ENCODE measurements around the gene ATXN10. TPM values are rescaled to one million over a fixed set of nuclear protein-coding genes. Genes with fewer than 3 reads are reported as not detected.

ATXN10 gene
- total RNA-seq, 2 donors from 2014 or later, result 55.8 to 89.1 TPM

GRCh38 chr22:45880091-45880715 lies 208.6 kb downstream of the ATXN10 start:
- H3K9me3 Mint-ChIP-seq, result no peaks in the 10 kb centered on the region
- H3K4me3 Mint-ChIP-seq, result no peak overlapping the region
- ATAC-seq (replicated peaks), result no peak
- peaks cover 17% of the 10 kb centered on the region for H3K27me3 Mint-ChIP-seq
- H3K4me1 Mint-ChIP-seq, result no peaks in the 10 kb centered on the region
- H3K36me3 Mint-ChIP-seq (ENCODE audit: low read depth), result no peaks in the 10 kb centered on the region
- H3K27ac Mint-ChIP-seq, result no peak overlapping the region

DNA sequence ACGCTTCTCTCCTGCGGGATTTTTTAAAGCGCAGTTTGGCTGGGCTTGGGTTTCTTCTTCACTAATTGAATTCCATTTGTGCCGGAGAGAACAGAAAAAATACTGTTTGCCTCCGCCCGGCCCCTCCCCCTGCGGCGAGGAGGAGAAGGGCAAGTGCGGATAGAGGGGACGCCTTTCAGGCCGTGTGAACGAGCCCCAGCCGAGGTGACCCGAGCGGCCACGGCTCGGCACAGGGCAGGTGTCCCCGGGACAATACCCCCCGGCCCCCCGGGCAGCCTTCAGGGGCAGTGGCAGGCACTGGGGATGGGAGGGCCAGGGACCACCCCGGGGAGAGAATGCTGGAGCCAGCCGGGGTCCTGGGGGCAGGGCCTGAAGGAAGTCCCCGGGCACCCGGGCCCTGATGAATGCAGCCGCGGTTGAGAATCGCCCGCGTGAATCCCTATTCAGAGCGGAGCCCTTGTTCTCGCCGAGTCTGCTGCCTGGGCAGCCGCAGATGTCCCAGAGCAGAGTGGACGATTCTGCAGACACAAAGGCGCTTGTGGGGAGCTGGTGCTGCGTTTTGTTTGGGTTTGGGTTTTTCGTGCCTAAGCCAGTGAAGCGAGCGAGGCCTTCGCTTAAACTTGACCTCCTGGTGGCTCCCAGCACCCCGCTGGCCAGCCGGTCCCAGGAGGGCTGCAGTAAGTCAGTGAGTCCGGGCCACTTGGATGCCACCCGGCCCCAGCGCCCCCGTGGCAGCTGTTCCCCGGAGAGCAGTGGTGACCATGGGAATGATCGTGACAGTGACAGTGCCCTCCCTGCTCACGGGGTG lies 209.3 kb downstream of the ATXN10 start:
- Mint-ChIP-seq H3K4me1 (no peaks in the 10 kb centered on the region), H3K27me3 (peaks cover 17% of the 10 kb centered on the region), H3K27ac (no peak overlapping the region), H3K4me3 (no peak overlapping the region), H3K9me3 (no peaks in the 10 kb centered on the region), H3K36me3 (ENCODE audit: low read depth) (no peaks in the 10 kb centered on the region)
- ATAC-seq (replicated peaks), result no peak

DNA sequence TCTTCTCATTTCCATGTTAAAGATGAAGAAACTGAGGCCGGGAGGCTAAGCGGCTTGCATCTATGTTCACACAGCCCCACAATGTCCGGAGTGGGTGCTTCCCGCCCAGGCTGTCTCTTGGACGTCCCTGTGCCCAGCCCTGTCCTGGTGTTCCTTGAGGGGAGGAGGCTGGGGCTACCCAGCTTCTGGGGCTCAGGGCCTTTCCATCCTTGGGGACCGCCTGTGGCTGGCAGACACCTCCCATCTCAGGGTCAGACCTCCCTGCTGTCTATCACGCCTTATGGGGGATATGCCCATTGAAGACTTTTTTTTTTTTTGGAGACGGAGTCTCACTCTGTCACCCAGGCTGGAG lies 209.9 kb downstream of the ATXN10 start:
- Mint-ChIP-seq H3K4me1 (no peaks in the 10 kb centered on the region), H3K27ac (no peak overlapping the region), H3K4me3 (no peak overlapping the region), H3K36me3 (ENCODE audit: low read depth) (no peaks in the 10 kb centered on the region), H3K9me3 (no peaks in the 10 kb centered on the region), H3K27me3 (peaks cover 18% of the 10 kb centered on the region)
- no peak for ATAC-seq (replicated peaks)

GRCh38 chr22:45882881-45883810 lies 211.5 kb downstream of the ATXN10 start:
- H3K4me3 Mint-ChIP-seq, result no peak overlapping the region
- peaks cover 18% of the 10 kb centered on the region for H3K27me3 Mint-ChIP-seq
- H3K9me3 Mint-ChIP-seq, result no peaks in the 10 kb centered on the region
- H3K27ac Mint-ChIP-seq, result no peak overlapping the region
- H3K36me3 Mint-ChIP-seq (ENCODE audit: low read depth), result no peaks in the 10 kb centered on the region
- ATAC-seq (replicated peaks), result no peak
- no peaks in the 10 kb centered on the region for H3K4me1 Mint-ChIP-seq

- Mint-ChIP-seq H3K9me3 (no peaks in the 10 kb centered on the region), H3K27me3 (peaks cover 13% of the 10 kb centered on the region), H3K27ac (no peak overlapping the region), H3K36me3 (ENCODE audit: low read depth) (no peaks in the 10 kb centered on the region), H3K4me3 (no peak overlapping the region), H3K4me1 (no peaks in the 10 kb centered on the region)
- ATAC-seq (replicated peaks), result no peak
These were observed 212.2 kb downstream of the ATXN10 start for GRCh38 chr22:45883811-45884170.

DNA sequence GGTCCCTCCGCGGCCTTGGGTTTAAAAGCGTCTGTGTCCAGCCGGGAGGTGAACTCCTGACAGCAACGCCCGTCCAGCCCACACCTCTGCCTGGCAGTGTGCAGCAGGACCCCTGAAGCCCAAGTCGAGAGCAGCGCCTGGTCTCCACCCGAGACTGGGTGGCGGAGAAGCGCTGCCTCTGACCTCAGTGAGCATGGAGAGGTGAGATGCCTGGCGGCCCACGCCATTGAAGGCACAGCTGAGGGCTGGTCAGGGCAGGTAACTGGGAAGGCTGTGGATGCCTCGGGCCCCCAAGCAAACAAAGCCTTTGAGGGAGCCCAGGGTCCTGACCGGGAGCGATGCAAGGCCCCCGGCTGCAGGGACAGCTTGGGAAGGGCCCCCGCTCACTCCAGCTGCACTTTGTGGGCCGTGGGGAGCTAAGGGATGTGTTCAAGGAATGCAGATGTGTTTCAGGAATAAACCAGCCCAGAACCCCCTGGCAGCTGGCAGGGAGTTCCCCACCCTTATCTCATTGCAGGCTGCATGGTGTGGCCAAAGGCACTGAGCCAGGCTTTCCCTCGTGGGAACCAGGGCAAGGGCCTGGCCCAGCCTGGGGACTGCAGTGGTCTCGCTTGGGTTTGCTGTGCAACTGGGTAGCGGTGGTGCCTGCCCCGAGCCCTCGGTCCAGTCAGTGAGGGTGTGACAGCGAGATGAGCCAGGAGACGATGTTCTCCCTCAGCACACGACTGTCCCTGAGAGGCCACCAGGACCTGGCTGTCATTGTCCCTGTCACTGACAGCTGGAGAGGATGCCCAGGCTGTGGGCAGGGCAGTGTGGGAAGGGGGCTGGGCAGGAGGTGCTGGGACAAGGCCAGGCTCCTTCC lies 212.8 kb downstream of the ATXN10 start:
- peaks cover 11% of the 10 kb centered on the region for H3K27me3 Mint-ChIP-seq
- no peaks in the 10 kb centered on the region for H3K4me1 Mint-ChIP-seq
- no peak overlapping the region for H3K27ac Mint-ChIP-seq
- H3K4me3 Mint-ChIP-seq, result no peak overlapping the region
- H3K36me3 Mint-ChIP-seq (ENCODE audit: low read depth), result no peaks in the 10 kb centered on the region
- no peak for ATAC-seq (replicated peaks)
- no peaks in the 10 kb centered on the region for H3K9me3 Mint-ChIP-seq

GRCh38 chr22:45885171-45885840 lies 213.7 kb downstream of the ATXN10 start:
- H3K9me3 Mint-ChIP-seq, result no peaks in the 10 kb centered on the region
- H3K4me1 Mint-ChIP-seq, result no peaks in the 10 kb centered on the region
- H3K27me3 Mint-ChIP-seq, result peaks cover 4% of the 10 kb centered on the region
- no peaks in the 10 kb centered on the region for H3K36me3 Mint-ChIP-seq (ENCODE audit: low read depth)
- ATAC-seq (replicated peaks), result no peak
- no peak overlapping the region for H3K4me3 Mint-ChIP-seq
- H3K27ac Mint-ChIP-seq, result no peak overlapping the region

GRCh38 chr22:45885941-45886395 lies 214.3 kb downstream of the ATXN10 start:
- no peak for ATAC-seq (replicated peaks)
- no peak overlapping the region for H3K27ac Mint-ChIP-seq
- peaks cover 4% of the 10 kb centered on the region for H3K27me3 Mint-ChIP-seq
- H3K36me3 Mint-ChIP-seq (ENCODE audit: low read depth), result no peaks in the 10 kb centered on the region
- H3K4me1 Mint-ChIP-seq, result no peaks in the 10 kb centered on the region
- H3K4me3 Mint-ChIP-seq, result no peak overlapping the region
- no peaks in the 10 kb centered on the region for H3K9me3 Mint-ChIP-seq

- no peaks in the 10 kb centered on the region for H3K4me1 Mint-ChIP-seq
- H3K9me3 Mint-ChIP-seq, result no peaks in the 10 kb centered on the region
- H3K36me3 Mint-ChIP-seq (ENCODE audit: low read depth), result no peaks in the 10 kb centered on the region
- ATAC-seq (replicated peaks), result no peak
- H3K4me3 Mint-ChIP-seq, result no peak overlapping the region
- peaks cover 4% of the 10 kb centered on the region for H3K27me3 Mint-ChIP-seq
- H3K27ac Mint-ChIP-seq, result no peak overlapping the region
These were observed 214.9 kb downstream of the ATXN10 start for GRCh38 chr22:45886540-45886939.

- no peaks in the 10 kb centered on the region for H3K36me3 Mint-ChIP-seq (ENCODE audit: low read depth)
- no peaks in the 10 kb centered on the region for H3K9me3 Mint-ChIP-seq
- peaks cover 4% of the 10 kb centered on the region for H3K27me3 Mint-ChIP-seq
- no peak overlapping the region for H3K4me3 Mint-ChIP-seq
- no peak for ATAC-seq (replicated peaks)
- H3K4me1 Mint-ChIP-seq, result no peaks in the 10 kb centered on the region
- no peak overlapping the region for H3K27ac Mint-ChIP-seq
These were observed 215.8 kb downstream of the ATXN10 start for GRCh38 chr22:45887202-45888131.

DNA sequence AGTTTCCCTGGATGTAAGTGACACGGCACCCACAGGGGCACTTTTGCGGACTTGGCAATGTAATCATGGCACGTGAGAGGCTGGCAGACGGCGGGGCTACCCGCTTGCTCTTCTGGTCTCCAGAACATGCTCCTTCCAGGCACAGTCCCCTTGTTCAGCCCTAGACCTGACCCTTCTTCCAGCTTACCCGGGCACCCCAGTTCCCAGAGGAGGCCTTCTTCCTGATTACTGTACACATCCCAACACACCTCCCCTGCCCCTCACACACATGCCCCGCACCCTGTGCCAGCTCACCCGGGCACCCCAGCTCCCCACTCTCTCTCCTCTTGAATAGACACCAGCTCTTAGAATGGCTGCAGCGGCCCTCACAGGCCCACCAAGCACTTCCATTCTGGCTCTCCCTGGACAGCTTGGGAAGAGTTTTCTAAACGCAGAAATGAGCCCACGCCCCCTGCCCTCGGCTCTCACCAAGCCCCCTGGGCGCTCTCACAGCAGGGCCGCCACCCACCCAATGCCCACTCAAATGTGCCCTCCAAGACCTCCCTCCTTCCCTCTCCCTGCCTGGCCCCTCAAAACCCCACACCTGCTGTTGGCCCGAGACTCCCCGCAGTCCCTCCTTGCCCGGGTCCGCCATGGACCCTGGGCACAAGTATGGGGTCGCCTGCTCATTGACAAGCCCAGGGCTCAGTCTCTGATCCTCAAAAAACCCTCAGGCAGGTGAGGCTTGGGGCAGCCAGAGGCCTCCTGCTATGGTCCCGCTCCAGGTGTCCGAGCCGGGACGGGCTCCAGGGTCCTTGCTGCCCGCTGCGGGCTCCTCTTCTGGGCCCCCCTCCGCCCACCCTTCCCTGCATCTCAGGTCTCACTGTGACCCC lies 216.8 kb downstream of the ATXN10 start:
- no peak overlapping the region for H3K27ac Mint-ChIP-seq
- H3K9me3 Mint-ChIP-seq, result no peaks in the 10 kb centered on the region
- H3K4me3 Mint-ChIP-seq, result no peak overlapping the region
- peaks cover 6% of the 10 kb centered on the region for H3K27me3 Mint-ChIP-seq
- no peak for ATAC-seq (replicated peaks)
- no peaks in the 10 kb centered on the region for H3K4me1 Mint-ChIP-seq
- H3K36me3 Mint-ChIP-seq (ENCODE audit: low read depth), result no peaks in the 10 kb centered on the region

GRCh38 chr22:45889093-45889538 lies 217.5 kb downstream of the ATXN10 start:
- H3K36me3 Mint-ChIP-seq (ENCODE audit: low read depth), result no peaks in the 10 kb centered on the region
- H3K9me3 Mint-ChIP-seq, result no peaks in the 10 kb centered on the region
- H3K27ac Mint-ChIP-seq, result no peak overlapping the region
- no peak for ATAC-seq (replicated peaks)
- H3K4me3 Mint-ChIP-seq, result no peak overlapping the region
- no peaks in the 10 kb centered on the region for H3K4me1 Mint-ChIP-seq
- peaks cover 7% of the 10 kb centered on the region for H3K27me3 Mint-ChIP-seq

All from activated T-helper 17 cell treated with anti-CD3 and anti-CD28 coated beads, Interleukin-2, amount 50 U/mL, for 72 hours (primary cell).